Measurements from ENCODE around the gene EDN1. TPM values are rescaled to one million over a fixed set of nuclear protein-coding genes. Genes with fewer than 3 reads are reported as not detected.
A peak's percentile ranks its signal among the peaks of the same experiment; 100 is the strongest.

EDN1 gene
- total RNA-seq, 2 donors from 2014 or later, result 9.5 to 16.2 TPM

DNA sequence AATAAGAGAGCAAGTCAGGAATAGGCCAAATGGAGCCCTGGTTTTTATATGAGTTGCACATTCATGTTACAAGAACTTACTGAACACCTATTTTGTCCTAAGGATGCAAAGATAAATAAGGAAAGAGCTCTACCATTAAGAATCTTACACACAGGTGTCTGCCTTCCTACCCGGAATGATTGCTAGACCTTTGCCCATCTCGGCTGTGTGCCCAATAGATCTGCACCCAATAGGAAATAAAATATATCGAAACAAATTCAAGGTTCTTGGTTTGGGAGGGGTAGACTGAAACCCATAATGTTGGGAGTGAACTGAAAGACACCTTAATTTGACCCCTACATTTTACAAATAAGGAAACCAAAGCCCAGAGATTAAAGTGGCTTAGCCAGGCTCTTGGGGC, 48.9 kb downstream of the EDN1 start:
- Histone ChIP-seq H3K9ac (ENCODE audit: low read depth in 2 of 2, low read length in 2 of 2) (no peak overlapping the region), H3K9me3 (no peaks in the 10 kb centered on the region), H3K4me1 (peaks cover 5% of the 10 kb centered on the region), H3K36me3 (no peaks in the 10 kb centered on the region), H3K27me3 (no peaks in the 10 kb centered on the region), H3K27ac (peak overlapping the region; percentile 38), H3K4me3 (no peak overlapping the region)
- peak; percentile 72 for DNase-seq
- intact Hi-C loops (cut with DNase I), result no loop called here
- TF ChIP-seq, protein P1, sequence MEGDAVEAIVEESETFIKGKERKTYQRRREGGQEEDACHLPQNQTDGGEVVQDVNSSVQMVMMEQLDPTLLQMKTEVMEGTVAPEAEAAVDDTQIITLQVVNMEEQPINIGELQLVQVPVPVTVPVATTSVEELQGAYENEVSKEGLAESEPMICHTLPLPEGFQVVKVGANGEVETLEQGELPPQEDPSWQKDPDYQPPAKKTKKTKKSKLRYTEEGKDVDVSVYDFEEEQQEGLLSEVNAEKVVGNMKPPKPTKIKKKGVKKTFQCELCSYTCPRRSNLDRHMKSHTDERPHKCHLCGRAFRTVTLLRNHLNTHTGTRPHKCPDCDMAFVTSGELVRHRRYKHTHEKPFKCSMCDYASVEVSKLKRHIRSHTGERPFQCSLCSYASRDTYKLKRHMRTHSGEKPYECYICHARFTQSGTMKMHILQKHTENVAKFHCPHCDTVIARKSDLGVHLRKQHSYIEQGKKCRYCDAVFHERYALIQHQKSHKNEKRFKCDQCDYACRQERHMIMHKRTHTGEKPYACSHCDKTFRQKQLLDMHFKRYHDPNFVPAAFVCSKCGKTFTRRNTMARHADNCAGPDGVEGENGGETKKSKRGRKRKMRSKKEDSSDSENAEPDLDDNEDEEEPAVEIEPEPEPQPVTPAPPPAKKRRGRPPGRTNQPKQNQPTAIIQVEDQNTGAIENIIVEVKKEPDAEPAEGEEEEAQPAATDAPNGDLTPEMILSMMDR (IDR thresholded peaks at IDR 0.05), result no peak

DNA sequence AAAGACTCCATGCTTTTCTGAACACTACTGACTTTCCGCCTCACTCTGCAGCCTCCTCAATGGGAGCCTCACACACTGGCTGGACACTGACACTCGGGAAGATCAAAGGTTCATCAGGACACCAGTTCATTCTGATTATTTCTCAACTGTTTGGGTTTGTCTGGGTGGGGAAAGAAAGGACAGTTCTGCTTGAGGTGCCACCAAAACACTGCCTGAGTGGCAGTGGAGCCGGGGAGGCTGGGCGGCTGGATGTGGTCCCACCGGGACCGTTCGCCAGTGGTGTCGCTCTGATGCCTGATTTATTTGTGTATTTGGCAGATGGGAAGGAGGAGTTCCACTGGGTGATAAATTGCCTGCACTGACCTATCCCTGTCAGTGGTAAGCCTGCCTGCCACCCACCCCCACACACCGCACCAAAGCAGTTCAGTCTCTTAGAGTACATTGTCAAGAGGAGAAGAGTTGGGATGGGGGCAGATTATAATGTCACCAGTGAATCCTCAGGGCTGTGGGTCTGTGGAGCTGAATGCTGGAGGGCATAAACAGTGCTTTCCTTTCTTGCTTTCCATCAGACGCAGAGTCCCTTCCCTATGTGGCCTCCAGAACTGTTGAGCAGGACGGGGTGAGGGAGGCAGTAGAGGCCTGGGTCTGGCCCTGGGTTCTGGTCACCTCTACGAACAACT, 49.8 kb downstream of the EDN1 start:
- DNase-seq, result no peak
- Histone ChIP-seq H3K4me3 (no peak overlapping the region), H3K27ac (peak overlapping the region; percentile 38), H3K27me3 (no peaks in the 10 kb centered on the region), H3K9ac (ENCODE audit: low read depth in 2 of 2, low read length in 2 of 2) (no peak overlapping the region), H3K9me3 (no peaks in the 10 kb centered on the region), H3K36me3 (no peaks in the 10 kb centered on the region), H3K4me1 (peaks cover 5% of the 10 kb centered on the region)
- intact Hi-C loops (cut with DNase I), result no loop called here
- TF ChIP-seq, protein P1 (IDR thresholded peaks at IDR 0.05), result no peak

DNA sequence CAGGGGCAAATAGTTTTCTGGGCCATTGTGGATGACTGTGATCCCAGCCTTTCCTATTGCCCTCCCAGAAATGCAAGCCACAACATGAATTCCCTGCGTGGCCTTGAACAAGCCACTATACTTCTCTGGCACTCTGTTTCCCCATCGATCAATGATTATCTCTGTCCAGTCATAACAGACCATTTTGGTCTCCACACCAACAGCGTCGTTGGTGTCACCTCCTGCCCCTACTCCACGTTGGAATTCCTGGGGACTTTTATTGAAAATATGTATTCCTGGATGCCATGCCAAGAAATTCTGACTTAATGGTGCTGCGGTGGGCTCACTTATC, 50.3 kb downstream of the EDN1 start:
- H3K27me3 ChIP-seq, result no peaks in the 10 kb centered on the region
- no peak overlapping the region for H3K27ac ChIP-seq
- H3K9ac ChIP-seq (ENCODE audit: low read depth in 2 of 2, low read length in 2 of 2), result no peak overlapping the region
- H3K9me3 ChIP-seq, result no peaks in the 10 kb centered on the region
- DNase-seq, result no peak
- no peak overlapping the region for H3K4me3 ChIP-seq
- TF ChIP-seq, protein P1 (IDR thresholded peaks at IDR 0.05), result no peak
- H3K36me3 ChIP-seq, result no peaks in the 10 kb centered on the region
- intact Hi-C loops (cut with DNase I), result no loop called here
- H3K4me1 ChIP-seq, result peaks cover 5% of the 10 kb centered on the region

DNA sequence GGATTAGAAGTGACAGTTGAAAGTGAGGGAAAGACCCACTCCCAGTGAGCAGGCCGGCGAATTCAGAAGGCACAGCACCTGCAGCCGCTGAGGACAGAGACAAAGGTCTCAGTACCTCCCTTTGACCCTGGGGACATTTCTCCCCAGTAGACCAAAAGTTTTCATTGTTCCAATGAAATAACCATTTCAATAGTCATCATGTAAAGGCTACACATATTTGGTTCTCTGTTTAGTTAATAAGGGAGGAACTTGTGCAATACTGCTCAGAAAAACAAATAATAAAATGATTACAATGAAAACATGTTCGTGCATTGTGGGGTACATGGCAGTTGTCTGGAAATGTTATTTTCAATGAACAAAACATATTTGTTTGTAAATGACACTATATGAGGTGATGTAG, 52.5 kb downstream of the EDN1 start:
- H3K4me1 ChIP-seq, result peaks cover 5% of the 10 kb centered on the region
- peak overlapping the region in 1 of 2 donors; percentile 28 for H3K9ac ChIP-seq (ENCODE audit: low read depth in 2 of 2, low read length in 2 of 2)
- no peak for DNase-seq
- H3K27me3 ChIP-seq, result no peaks in the 10 kb centered on the region
- no peak overlapping the region for H3K4me3 ChIP-seq
- TF ChIP-seq, protein P1 (IDR thresholded peaks at IDR 0.05), result no peak
- intact Hi-C loops (cut with DNase I), result no loop called here
- H3K27ac ChIP-seq, result peak overlapping the region; percentile 49
- H3K36me3 ChIP-seq, result no peaks in the 10 kb centered on the region
- H3K9me3 ChIP-seq, result no peaks in the 10 kb centered on the region

DNA sequence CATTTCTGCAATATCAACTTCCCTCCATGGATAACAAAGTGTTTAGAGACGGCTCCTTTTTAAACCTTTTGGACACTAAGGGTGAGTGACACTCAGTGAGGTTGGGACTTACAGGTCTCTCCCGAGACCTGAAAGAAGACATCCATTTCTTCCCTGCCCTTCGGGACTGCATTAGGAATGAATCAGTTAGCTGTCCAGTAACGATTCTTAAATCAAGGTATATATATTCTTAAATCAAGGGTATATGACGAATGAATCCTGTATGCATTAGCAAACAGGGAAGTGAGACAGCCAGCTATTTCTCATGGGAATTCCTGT, 52.9 kb downstream of the EDN1 start:
- TF ChIP-seq, protein P1 (IDR thresholded peaks at IDR 0.05), result no peak
- intact Hi-C loops (cut with DNase I), result no loop called here

More for the DNA sequence above, 52.9 kb downstream of the EDN1 start:
- H3K9ac ChIP-seq (ENCODE audit: low read depth in 2 of 2, low read length in 2 of 2), result peak overlapping the region in 1 of 2 donors; percentile 70
- H3K4me3 ChIP-seq, result no peak overlapping the region
- no peaks in the 10 kb centered on the region for H3K9me3 ChIP-seq
- DNase-seq, result no peak
- no peaks in the 10 kb centered on the region for H3K36me3 ChIP-seq
- peaks cover 5% of the 10 kb centered on the region for H3K4me1 ChIP-seq
- no peaks in the 10 kb centered on the region for H3K27me3 ChIP-seq
- H3K27ac ChIP-seq, result peak overlapping the region; percentile 49

Measured in colonic mucosa (tissue), 4 donors.